NCI-H748 treated with DMSO at 0.1 percent for 48 hours (cell line): ENCODE data around the gene IREB2.
"Not testable (repeated sequence)": the region's sequence is repeated elsewhere in the genome, so short reads cannot be mapped to it uniquely, and the experiment has no call there.

Experiments
- DNase-seq: peaks from one replicate; lab custom pipeline; 2025; lab: John Stamatoyannopoulos, UW

The IREB2 gene

GRCh38 chr15:78407608-78408354 lies 30.2 kb upstream of the IREB2 start:
- DNase-seq = no peak

GRCh38 chr15:78408355-78408640 lies 29.7 kb upstream of the IREB2 start:
- no peak for DNase-seq

GRCh38 chr15:78408961-78409360 lies 29.1 kb upstream of the IREB2 start:
- no peak for DNase-seq

- DNase-seq = no peak
These were observed 27.0 kb upstream of the IREB2 start for GRCh38 chr15:78411061-78411460.

- peak; percentile 15 for DNase-seq
These were observed 23.3 kb upstream of the IREB2 start for GRCh38 chr15:78414621-78415250.

GRCh38 chr15:78415284-78415683 lies 22.7 kb upstream of the IREB2 start:
- DNase-seq = peak; percentile 76

GRCh38 chr15:78417754-78418630 lies 20.0 kb upstream of the IREB2 start:
- DNase-seq = no peak

GRCh38 chr15:78418686-78419085 lies 19.3 kb upstream of the IREB2 start:
- no peak for DNase-seq

- no peak for DNase-seq
These were observed 18.6 kb upstream of the IREB2 start for GRCh38 chr15:78419367-78419766.

GRCh38 chr15:78420220-78420619 lies 17.8 kb upstream of the IREB2 start:
- no peak for DNase-seq

GRCh38 chr15:78420766-78421165 lies 17.2 kb upstream of the IREB2 start:
- DNase-seq = no peak

GRCh38 chr15:78421238-78421965 lies 16.6 kb upstream of the IREB2 start:
- DNase-seq = no peak

GRCh38 chr15:78422571-78423340 lies 15.3 kb upstream of the IREB2 start:
- DNase-seq = peak; percentile 46

- DNase-seq = no peak
These were observed 13.3 kb upstream of the IREB2 start for GRCh38 chr15:78424673-78425072.

- no peak for DNase-seq
These were observed 12.4 kb upstream of the IREB2 start for GRCh38 chr15:78425643-78426042.

GRCh38 chr15:78426300-78426699 lies 11.7 kb upstream of the IREB2 start:
- DNase-seq = no peak

- no peak for DNase-seq
These were observed 10.1 kb upstream of the IREB2 start for GRCh38 chr15:78427953-78428352.

- no peak for DNase-seq
These were observed 8.5 kb upstream of the IREB2 start for GRCh38 chr15:78429477-78429876.

- no peak for DNase-seq
These were observed 6.1 kb upstream of the IREB2 start for GRCh38 chr15:78431955-78432354.

- DNase-seq = no peak
These were observed 5.4 kb upstream of the IREB2 start for GRCh38 chr15:78432664-78433063.

GRCh38 chr15:78434134-78434533 lies 3.9 kb upstream of the IREB2 start:
- no peak for DNase-seq

GRCh38 chr15:78434711-78435110 lies 3.3 kb upstream of the IREB2 start:
- not testable (repeated sequence) for DNase-seq
